ENCODE results near the gene HVCN1. TPM values are rescaled to one million over a fixed set of nuclear protein-coding genes. Genes with fewer than 3 reads are reported as not detected.
"Not testable (repeated sequence)": the region's sequence is repeated elsewhere in the genome, so short reads cannot be mapped to it uniquely, and the experiment has no call there.

The HVCN1 gene
- 5.0 and 6.1 TPM in 2 replicates for total RNA-seq

- peak; percentile 34 for DNase-seq
Observed at GRCh38 chr12:110688446-110689280, at the start of gene HVCN1. TSS of gene HVCN1 (minus strand) at chr12:110689115. CDS start at chr12:110683245, 5,870 bp downstream.

- no peak for DNase-seq
Observed at GRCh38 chr12:110737532-110737931, 48.6 kb upstream of the HVCN1 start.

GRCh38 chr12:110737016-110737415, 48.1 kb upstream of the HVCN1 start:
- DNase-seq, result not testable (repeated sequence)

GRCh38 chr12:110733900-110734299, 45.0 kb upstream of the HVCN1 start:
- DNase-seq, result no peak

GRCh38 chr12:110733089-110733715, 44.3 kb upstream of the HVCN1 start:
- DNase-seq, result peak; percentile 40

GRCh38 chr12:110732572-110732971, 43.7 kb upstream of the HVCN1 start:
- DNase-seq, result no peak

- no peak for DNase-seq
Observed at GRCh38 chr12:110731479-110731878, 42.6 kb upstream of the HVCN1 start.

GRCh38 chr12:110728628-110729027, 39.7 kb upstream of the HVCN1 start:
- DNase-seq, result no peak

- no peak for DNase-seq
Observed at GRCh38 chr12:110726708-110727369, 37.9 kb upstream of the HVCN1 start.

GRCh38 chr12:110726028-110726427, 37.1 kb upstream of the HVCN1 start:
- no peak for DNase-seq

- no peak for DNase-seq
Observed at GRCh38 chr12:110725267-110725666, 36.4 kb upstream of the HVCN1 start.

- not testable (repeated sequence) for DNase-seq
Observed at GRCh38 chr12:110722892-110723291, 34.0 kb upstream of the HVCN1 start.

GRCh38 chr12:110721570-110721969, 32.7 kb upstream of the HVCN1 start:
- DNase-seq, result no peak

- no peak for DNase-seq
Observed at GRCh38 chr12:110720516-110720915, 31.6 kb upstream of the HVCN1 start.

- no peak for DNase-seq
Observed at GRCh38 chr12:110718222-110718908, 29.4 kb upstream of the HVCN1 start.

GRCh38 chr12:110717037-110717436, 28.1 kb upstream of the HVCN1 start:
- DNase-seq, result no peak

- no peak for DNase-seq
Observed at GRCh38 chr12:110708917-110709316, 20.0 kb upstream of the HVCN1 start.

- DNase-seq, result no peak
Observed at GRCh38 chr12:110705309-110705708, 16.4 kb upstream of the HVCN1 start.

- DNase-seq, result peak; percentile 13
Observed at GRCh38 chr12:110704750-110705149, 15.8 kb upstream of the HVCN1 start.

- DNase-seq, result no peak
Observed at GRCh38 chr12:110704231-110704630, 15.3 kb upstream of the HVCN1 start.

GRCh38 chr12:110702081-110702480, 13.2 kb upstream of the HVCN1 start:
- DNase-seq, result no peak

- no peak for DNase-seq
Observed at GRCh38 chr12:110699591-110700445, 10.9 kb upstream of the HVCN1 start.

Measured in dermis blood vessel endothelial cell (primary cell).